GM12801 (cell line): ENCODE measurements around the gene FADD.

Source experiments
- CTCF ChIP-seq: IDR thresholded peaks from one replicate; pipeline ENCODE4 v1.5.1; 2011; ENCODE audit warnings: control low read depth; ENCODE audit not compliant: insufficient read length; ENCODE audit errors: extremely low read depth

Gene FADD

GRCh38 chr11:70201882-70202861 lies 924 bp upstream of the FADD start:
- no peak for TF ChIP-seq CTCF

- no peak for TF ChIP-seq CTCF
Observed at GRCh38 chr11:70203751-70204465, 812 bp downstream of the FADD start.

- TF ChIP-seq CTCF, result no peak
Observed at GRCh38 chr11:70204466-70204799, 1.3 kb downstream of the FADD start.

- no peak for TF ChIP-seq CTCF
Observed at GRCh38 chr11:70205049-70205725, 2.1 kb downstream of the FADD start.

GRCh38 chr11:70205766-70206165 lies 2.7 kb downstream of the FADD start:
- TF ChIP-seq CTCF, result no peak

GRCh38 chr11:70206226-70206981 lies 3.3 kb downstream of the FADD start:
- TF ChIP-seq CTCF, result no peak
